Body of pancreas (tissue), 4 donors: ENCODE data around the gene C12orf75.

Experiments used
- POLR2A ChIP-seq, 3 donors: fragments of 450-650 bp; IDR thresholded peaks; one replicate each; pipeline ENCODE4 v1.6.1; 2016; ENCODE audit warnings: antibody characterized with exemption in 3 of 3, mild to moderate bottlenecking in 2 of 3
- TF ChIP-seq, protein P1 (sequence below), 7 experiments: fragments of 450-650 bp in 4 of 7; fragments of 200-600 bp in 3 of 7; sonication (generic) in 3 of 7; IDR thresholded peaks; one replicate each; pipeline ENCODE4 v1.5.1; 2016 to 2019; ENCODE audit warnings: antibody characterized with exemption in 7 of 7

GRCh38 chr12:105352940-105353635, 22.6 kb downstream of the C12orf75 start:
- TF ChIP-seq, protein P1, sequence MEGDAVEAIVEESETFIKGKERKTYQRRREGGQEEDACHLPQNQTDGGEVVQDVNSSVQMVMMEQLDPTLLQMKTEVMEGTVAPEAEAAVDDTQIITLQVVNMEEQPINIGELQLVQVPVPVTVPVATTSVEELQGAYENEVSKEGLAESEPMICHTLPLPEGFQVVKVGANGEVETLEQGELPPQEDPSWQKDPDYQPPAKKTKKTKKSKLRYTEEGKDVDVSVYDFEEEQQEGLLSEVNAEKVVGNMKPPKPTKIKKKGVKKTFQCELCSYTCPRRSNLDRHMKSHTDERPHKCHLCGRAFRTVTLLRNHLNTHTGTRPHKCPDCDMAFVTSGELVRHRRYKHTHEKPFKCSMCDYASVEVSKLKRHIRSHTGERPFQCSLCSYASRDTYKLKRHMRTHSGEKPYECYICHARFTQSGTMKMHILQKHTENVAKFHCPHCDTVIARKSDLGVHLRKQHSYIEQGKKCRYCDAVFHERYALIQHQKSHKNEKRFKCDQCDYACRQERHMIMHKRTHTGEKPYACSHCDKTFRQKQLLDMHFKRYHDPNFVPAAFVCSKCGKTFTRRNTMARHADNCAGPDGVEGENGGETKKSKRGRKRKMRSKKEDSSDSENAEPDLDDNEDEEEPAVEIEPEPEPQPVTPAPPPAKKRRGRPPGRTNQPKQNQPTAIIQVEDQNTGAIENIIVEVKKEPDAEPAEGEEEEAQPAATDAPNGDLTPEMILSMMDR (IDR thresholded peaks at IDR 0.05): no peak
- TF ChIP-seq POLR2A (IDR thresholded peaks at IDR 0.05): no peak
